TTC549 (cell line): ENCODE measurements around the gene PSRC1.
"Not testable (repeated sequence)": the region's sequence is repeated elsewhere in the genome, so short reads cannot be mapped to it uniquely, and the experiment has no call there.

ENCODE experiments used
- FAIRE-seq: peaks from 2 replicates; lab custom pipeline; 2012; peaks lifted over from hg19 to GRCh38; lab: Jason Lieb, UNC

Gene PSRC1

GRCh38 chr1:109282952-109283747 lies at the start of gene PSRC1:
Gene PSRC1 (minus strand): TSS chr1:109283145.
- peak; percentile 25 for FAIRE-seq

- FAIRE-seq: peak; percentile 32
These were observed 48.2 kb upstream of the PSRC1 start for GRCh38 chr1:109331113-109331512.

- FAIRE-seq: no peak
These were observed 44.3 kb upstream of the PSRC1 start for GRCh38 chr1:109327285-109327684.

- no peak for FAIRE-seq
These were observed 40.0 kb upstream of the PSRC1 start for GRCh38 chr1:109322974-109323373.

- no peak for FAIRE-seq
These were observed 36.2 kb upstream of the PSRC1 start for GRCh38 chr1:109319114-109319513.

- no peak for FAIRE-seq
These were observed 33.6 kb upstream of the PSRC1 start for GRCh38 chr1:109316506-109316905.

- FAIRE-seq: no peak
These were observed 32.3 kb upstream of the PSRC1 start for GRCh38 chr1:109315288-109315687.

GRCh38 chr1:109314795-109315194 lies 31.9 kb upstream of the PSRC1 start:
- FAIRE-seq: no peak

DNA sequence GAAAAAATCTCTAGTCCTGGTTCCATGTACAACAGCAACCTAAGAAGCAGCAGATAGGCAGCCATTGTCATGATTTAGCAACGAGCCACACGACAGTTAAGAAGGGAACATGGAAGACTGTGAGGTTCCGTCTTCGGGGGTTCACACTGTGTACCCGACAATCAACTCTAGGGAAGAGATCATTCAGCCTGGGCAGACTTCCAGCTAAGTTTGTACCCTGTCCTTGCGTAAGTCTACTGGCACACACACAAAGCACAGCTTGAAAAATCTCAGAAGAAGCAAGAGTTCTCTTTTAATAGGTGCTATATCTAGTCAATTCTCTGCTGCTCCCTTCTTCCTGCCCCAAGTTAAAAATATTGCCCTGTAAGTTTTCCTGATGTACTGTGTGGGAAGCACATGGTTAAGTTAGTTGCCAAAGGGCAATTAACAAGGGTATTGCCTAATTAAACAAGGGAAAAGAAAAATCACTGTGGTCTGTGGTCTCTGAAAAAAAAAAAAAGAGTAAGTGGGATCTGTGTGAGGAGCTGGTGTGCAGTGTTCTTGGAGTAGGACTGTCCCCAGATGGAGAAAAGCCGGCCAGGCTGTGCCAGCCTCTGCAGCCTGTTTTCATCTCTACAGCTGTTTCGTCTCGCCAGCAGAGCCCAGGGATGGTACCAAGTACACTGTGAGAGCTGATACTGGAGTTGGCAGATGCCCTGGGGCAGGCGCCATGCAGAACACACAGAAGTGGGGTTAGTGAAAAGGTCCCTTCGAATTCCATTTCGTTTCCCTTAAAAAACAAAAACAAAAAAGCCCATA lies 30.2 kb upstream of the PSRC1 start:
- no peak for FAIRE-seq

DNA sequence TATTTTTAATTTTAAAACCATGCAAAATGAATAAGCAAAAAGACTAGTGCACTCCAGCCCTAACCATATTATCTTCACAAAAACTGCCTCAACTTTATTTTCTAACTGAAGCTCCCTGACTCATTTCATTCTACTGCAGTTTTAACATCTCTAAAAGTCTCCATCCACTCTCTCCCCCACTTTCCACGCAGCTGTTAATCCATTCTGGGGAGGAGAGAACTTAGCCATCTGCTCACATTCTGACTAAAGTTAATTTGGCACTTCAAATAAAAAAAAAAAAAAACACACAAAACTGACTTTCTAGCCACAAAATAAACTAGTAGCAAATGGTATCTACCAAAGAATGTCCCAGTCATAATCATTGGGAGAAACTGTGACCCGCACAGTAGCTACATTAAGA lies 29.3 kb upstream of the PSRC1 start:
- FAIRE-seq: no peak

- FAIRE-seq: no peak
These were observed 26.4 kb upstream of the PSRC1 start for GRCh38 chr1:109309347-109309746.

DNA sequence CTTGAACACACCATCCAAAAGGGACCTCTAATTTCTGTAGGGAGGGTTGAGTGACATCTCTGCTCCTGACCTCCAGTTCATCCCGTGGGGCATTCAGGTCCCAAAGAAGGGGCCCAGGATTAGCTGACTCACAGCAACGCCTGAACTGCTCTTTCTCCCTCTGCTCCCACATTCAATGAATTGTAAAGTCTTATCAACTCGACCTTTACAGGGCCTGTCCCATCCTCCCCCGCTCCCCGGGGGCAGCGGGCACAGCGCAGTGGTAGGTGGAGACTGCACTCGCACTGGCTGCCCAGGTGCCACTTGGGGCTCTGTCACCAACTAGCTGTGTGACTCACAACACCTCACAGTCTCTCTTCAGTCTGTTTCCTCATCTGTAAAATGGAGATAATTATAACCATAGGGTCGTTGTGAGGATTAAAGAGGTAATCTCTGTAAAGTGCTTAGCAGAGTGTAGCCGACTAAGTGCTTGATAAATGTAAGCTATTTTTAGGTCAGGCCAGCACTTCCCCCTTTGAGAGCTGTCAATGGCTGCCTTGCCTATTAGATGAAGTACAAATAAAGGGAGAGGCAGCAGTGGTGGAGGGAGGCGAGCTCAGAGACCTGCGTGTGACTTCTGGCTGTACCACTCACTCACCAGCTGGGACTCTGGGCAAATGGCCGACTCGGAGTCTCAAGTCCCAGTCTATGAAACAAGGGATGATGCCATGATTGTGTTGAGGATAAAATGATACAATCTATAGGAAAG lies 24.5 kb upstream of the PSRC1 start:
- FAIRE-seq: no peak

GRCh38 chr1:109306832-109307273 lies 23.9 kb upstream of the PSRC1 start, which contains the start of gene MYBPHL:
Gene MYBPHL (minus strand): TSS chr1:109307011. CDS start chr1:109306991, 20 bp downstream.
- FAIRE-seq: no peak

DNA sequence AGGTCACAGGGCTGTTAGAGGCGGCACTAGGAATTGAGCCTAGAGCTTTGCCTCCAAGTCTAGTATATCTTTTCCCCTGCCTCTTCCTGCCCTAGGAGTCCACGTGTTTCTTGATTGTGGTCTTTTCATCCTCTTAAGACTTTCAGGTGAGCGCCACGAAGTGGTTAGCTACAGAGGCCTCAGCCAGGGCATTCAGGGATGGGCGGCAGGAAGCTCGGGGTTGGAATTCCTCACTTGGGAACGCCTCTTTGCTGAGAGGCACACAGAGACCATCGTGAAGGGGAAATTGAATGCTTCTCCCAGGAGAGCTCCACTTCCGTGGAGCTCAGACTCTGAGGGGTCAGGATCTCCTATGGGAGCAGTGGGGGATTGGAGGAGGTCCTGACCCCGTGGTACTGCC lies 23.0 kb upstream of the PSRC1 start:
- not testable (repeated sequence) for FAIRE-seq

DNA sequence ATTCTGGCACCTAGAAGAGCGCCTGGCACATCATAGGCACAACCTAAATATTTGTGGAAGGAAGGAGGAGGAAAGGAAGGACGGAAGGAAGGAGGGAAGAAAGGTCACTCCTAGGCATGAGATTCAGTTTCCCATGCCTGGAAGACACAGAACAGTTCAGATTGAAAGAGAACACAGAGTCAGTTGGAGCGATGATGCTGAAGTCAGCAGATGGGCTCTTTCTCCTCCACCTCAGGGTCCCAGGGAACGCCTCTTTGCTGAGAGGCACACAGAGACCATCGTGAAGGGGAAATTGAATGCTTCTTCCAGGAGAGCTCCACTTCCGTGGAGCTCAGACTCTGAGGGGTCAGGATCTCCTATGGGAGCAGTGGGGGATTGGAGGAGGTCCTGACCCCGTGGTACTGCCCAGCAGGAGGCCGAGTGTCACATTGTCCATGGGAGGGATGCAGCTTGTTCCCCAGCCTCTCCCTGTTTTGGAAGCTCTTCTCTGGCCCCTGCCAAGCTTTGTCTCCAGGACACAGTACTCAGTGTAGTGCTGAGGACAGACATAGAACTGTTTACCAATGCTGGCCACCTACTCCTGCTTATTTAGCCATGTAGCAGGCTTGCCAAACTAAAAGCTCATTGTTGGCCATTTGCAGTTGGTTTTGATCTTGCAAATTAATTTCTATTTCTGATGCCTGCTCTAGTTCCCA lies 21.4 kb upstream of the PSRC1 start:
- FAIRE-seq: no peak

GRCh38 chr1:109301874-109302273 lies 18.9 kb upstream of the PSRC1 start:
- no peak for FAIRE-seq

GRCh38 chr1:109300650-109301151 lies 17.8 kb upstream of the PSRC1 start:
- FAIRE-seq: no peak

GRCh38 chr1:109299558-109300343 lies 16.8 kb upstream of the PSRC1 start:
- FAIRE-seq: no peak

DNA sequence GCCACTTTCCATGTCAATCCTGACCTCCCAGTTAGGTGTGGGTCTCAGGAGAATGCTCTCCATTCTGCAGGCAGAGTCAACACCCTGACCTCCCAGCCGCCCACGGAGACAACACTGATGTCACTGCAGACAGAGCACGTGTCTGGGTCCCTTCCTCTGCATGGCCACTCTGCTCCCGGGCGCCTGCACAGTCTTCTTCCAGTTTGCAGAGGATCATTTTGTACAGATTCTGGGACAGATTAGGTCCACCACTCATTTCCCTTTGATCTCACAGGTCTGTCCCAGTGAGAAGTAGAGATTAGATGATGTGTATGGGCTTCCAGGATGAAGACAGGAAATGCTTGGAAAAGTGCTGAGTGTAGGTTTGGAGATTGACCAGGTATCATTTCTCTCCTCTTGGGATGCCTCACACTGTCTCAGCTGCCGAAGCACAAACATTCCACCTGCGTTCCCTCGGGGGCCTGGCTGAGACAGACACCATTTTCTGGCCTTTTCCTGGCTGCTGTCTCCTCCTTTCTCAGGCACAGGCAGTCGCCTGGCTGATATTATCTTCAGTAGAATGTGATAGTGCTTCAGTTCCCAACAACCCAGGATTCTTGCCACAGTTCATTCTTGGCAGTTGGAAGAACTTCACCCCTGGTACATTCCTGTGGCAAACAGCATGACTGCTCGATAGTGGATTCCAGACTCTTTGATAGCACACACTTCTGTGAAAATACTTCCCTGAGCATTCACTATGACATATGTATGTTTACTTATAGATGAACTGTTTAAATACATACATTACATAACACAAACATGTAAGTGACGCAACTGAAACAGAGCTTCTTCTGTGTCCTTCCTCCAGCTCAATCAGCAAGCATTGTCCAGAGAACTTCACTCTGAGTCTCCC lies 16.0 kb upstream of the PSRC1 start:
- FAIRE-seq: no peak

DNA sequence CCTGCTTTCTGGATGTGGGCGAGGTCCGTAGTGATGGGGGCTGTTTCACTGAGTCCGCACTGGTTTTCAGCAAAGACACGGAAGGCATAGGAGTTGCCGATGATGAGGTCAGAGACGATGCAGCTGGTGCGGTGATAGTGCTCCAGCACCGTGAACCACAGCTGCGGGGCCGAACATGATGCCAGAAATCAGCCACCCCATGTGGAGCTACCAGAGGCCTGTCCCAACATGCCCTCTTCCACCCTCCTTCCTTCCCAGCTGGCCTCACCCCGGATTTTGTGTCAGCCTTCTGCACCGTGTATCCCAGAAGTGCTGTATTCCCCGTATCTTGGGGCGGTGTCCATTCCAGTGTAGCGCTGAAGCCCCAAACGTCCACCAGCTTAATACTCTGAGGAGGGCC lies 13.8 kb upstream of the PSRC1 start:
- no peak for FAIRE-seq
